Measurements from ENCODE around the gene HES5.

The HES5 gene

DNA sequence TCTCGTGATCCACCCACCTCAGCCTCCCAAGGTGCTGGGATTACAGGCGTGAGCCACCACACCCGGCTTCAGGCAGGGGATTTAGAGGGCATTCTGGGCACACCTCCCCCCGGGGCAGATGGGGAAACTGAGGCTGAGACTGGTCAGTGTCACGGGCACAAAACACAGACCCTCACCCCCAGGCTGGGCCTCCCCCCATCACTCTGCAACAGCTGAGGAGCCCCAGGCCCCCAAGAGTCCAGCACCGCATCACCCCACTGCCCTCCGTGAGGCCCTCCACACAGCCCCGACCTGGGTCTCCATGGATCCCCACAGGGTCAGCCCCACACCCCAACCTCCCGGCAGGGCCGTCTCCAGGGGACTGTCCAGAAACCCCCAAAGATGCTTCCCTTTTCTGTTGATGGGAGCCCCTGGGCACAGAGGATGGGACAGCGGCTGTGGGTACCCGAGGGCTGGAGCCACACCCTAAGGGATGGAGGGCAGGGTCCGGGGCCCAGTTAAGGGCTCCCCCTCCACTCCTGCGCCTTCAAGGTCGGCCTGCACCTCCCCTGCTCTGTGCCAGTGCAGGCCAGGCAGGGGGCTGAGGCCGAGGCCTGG is 37.1 kb upstream of the HES5 start:
- H3K36me3 ChIP-seq (ENCODE audit: control insufficient read depth, insufficient read depth, low read length), result no peaks in the 10 kb centered on the region
- peaks cover 20% of the 10 kb centered on the region for H3K4me1 ChIP-seq (ENCODE audit: control insufficient read depth, insufficient read depth, low read length)
- H3K9me3 ChIP-seq (ENCODE audit: control insufficient read depth, low read length), result no peaks in the 10 kb centered on the region
- no peak overlapping the region for H3K9ac ChIP-seq (ENCODE audit: low read length)
- H3K27me3 ChIP-seq (ENCODE audit: control insufficient read depth, insufficient read depth, low read length), result peaks cover 3% of the 10 kb centered on the region
- no peak overlapping the region for H3K4me3 ChIP-seq (ENCODE audit: low read length)

DNA sequence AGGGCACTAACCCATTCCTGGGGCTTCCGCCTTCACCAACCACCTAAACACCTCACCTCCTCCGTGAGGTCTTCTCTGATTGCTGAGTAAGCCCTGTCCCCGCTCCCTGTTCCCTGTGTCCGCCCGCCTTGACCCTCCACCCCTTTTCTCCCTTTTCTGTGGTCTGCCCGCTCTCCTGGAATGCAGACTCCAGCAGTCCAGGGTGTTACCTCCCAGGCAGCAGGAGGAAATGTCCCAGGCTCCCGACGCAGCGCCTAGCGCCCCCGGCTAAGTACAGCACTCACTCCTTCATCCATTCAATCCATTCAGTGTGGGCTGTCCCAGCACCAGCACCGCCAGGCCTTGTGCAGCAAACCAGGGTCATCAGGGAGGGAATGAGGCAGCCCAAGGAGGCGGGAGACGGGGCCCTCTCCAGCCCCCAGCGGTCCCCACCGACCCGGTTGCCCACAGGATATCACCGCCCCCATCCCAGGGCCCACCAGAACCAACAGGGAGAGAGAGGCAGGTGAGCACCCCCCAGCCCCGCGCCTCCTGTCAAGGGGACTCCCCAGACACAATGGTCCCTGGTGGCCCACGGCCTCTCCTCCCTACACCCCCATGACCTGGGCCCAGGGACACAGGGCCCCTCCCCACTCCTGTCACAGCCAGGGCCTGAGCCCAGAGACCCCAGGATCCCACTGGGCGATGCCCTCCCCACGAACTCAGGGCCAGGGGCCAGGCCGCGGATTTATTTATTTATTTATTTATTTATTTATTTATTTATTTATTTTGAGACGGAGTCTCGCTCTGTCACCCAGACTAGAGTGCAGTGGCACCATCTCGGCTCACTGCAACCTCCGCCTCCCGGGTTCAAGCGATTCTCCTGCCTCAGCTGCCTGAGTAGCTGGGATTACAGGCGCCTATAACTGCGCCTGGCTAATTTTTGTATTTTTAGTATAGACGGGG is 36.3 kb upstream of the HES5 start:
- H3K9ac ChIP-seq (ENCODE audit: low read length), result peak overlapping the region; percentile 8
- H3K9me3 ChIP-seq (ENCODE audit: control insufficient read depth, low read length), result no peaks in the 10 kb centered on the region
- no peaks in the 10 kb centered on the region for H3K36me3 ChIP-seq (ENCODE audit: control insufficient read depth, insufficient read depth, low read length)
- H3K4me3 ChIP-seq (ENCODE audit: low read length), result no peak overlapping the region
- peaks cover 3% of the 10 kb centered on the region for H3K27me3 ChIP-seq (ENCODE audit: control insufficient read depth, insufficient read depth, low read length)
- peaks cover 20% of the 10 kb centered on the region for H3K4me1 ChIP-seq (ENCODE audit: control insufficient read depth, insufficient read depth, low read length)

DNA sequence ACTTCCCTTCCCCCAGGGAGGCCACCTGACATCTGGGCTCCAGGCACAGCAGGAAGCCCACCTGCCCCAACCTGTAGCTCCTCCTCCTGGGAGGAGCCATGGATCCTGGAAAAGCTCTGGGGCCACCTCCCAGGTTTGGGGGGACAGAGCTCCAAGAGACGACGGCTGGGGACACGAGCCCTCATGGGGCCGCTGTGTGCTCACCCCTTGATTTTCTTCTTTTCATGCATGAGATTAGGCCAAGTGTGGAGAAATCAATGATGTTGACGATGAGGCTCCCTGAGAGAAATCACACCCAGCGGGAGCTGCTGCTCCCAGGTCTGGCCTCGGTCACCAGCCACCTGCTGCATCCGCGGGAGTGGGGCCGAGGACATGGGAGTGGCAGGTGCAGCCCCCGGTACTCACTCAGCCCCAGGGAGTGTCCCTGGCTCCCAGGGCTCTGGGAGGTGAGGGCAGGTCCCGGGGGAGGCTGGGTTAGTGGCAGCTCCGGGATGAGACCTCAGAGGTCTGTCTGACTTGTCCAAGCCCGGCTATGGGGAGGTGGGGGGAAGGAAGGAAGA is 34.8 kb upstream of the HES5 start:
- H3K36me3 ChIP-seq (ENCODE audit: control insufficient read depth, insufficient read depth, low read length), result no peaks in the 10 kb centered on the region
- H3K9me3 ChIP-seq (ENCODE audit: control insufficient read depth, low read length), result no peaks in the 10 kb centered on the region
- H3K27me3 ChIP-seq (ENCODE audit: control insufficient read depth, insufficient read depth, low read length), result peaks cover 3% of the 10 kb centered on the region
- peaks cover 20% of the 10 kb centered on the region for H3K4me1 ChIP-seq (ENCODE audit: control insufficient read depth, insufficient read depth, low read length)
- H3K4me3 ChIP-seq (ENCODE audit: low read length), result no peak overlapping the region
- peak overlapping the region; percentile 8 for H3K9ac ChIP-seq (ENCODE audit: low read length)

DNA sequence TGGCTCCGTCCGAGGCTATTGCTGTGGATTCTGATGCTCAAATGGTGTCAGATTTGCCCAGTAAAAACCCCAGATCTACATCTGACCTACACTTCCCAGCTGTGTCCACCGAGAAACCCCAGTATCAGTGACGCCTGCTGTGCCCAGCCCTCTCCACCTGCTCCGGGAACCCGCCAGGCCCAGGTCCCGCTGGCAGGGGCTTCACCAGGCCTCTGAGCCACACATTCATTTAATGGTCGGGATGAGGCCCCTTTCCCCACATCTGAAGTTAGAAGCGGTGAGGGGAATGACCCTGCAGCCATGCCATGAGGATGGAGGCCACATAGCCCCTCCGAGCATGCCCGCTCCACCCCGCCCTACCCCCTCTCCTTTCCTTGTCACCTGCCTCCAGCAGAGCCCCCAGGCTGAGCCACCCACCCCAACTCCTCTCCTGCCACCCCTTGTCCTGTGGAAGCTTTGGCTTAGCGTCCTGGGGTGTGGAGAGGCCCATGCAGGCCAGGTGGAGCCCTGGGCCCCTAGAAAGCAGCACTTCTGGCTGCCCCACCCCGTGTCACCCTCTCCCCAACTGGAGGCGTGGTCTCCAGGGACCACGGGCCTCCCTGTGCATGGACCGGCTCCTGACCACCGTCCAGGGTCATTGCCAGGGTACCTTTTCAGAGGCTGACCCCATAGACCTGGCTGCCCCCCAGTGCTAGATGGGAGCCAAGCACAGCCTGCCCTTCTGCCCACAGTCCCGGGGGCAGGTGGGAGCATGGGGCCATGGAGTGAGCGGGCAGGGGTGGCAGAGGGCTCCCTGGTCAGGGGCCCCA is 34.1 kb upstream of the HES5 start:
- no peak overlapping the region for H3K4me3 ChIP-seq (ENCODE audit: low read length)
- H3K9ac ChIP-seq (ENCODE audit: low read length), result peak overlapping the region; percentile 8
- no peaks in the 10 kb centered on the region for H3K36me3 ChIP-seq (ENCODE audit: control insufficient read depth, insufficient read depth, low read length)
- peaks cover 20% of the 10 kb centered on the region for H3K4me1 ChIP-seq (ENCODE audit: control insufficient read depth, insufficient read depth, low read length)
- no peaks in the 10 kb centered on the region for H3K9me3 ChIP-seq (ENCODE audit: control insufficient read depth, low read length)
- peaks cover 3% of the 10 kb centered on the region for H3K27me3 ChIP-seq (ENCODE audit: control insufficient read depth, insufficient read depth, low read length)

DNA sequence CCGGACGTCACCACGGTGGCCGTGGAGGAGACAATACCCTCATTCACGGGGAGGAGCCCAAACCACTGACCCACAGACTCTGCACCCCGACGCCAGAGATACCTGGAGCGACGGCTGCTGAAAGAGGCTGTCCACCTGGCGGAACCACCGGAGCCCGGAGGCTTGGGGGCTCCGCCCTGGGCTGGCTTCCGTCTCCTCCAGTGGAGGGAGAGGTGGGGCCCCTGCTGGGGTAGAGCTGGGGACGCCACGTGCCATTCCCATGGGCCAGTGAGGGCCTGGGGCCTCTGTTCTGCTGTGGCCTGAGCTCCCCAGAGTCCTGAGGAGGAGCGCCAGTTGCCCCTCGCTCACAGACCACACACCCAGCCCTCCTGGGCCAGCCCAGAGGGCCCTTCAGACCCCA is 33.1 kb upstream of the HES5 start:
- Histone ChIP-seq H3K27me3 (ENCODE audit: control insufficient read depth, insufficient read depth, low read length) (peaks cover 3% of the 10 kb centered on the region), H3K9ac (ENCODE audit: low read length) (no peak overlapping the region), H3K36me3 (ENCODE audit: control insufficient read depth, insufficient read depth, low read length) (peaks cover 4% of the 10 kb centered on the region), H3K9me3 (ENCODE audit: control insufficient read depth, low read length) (no peaks in the 10 kb centered on the region), H3K4me3 (ENCODE audit: low read length) (no peak overlapping the region), H3K4me1 (ENCODE audit: control insufficient read depth, insufficient read depth, low read length) (peaks cover 27% of the 10 kb centered on the region)

DNA sequence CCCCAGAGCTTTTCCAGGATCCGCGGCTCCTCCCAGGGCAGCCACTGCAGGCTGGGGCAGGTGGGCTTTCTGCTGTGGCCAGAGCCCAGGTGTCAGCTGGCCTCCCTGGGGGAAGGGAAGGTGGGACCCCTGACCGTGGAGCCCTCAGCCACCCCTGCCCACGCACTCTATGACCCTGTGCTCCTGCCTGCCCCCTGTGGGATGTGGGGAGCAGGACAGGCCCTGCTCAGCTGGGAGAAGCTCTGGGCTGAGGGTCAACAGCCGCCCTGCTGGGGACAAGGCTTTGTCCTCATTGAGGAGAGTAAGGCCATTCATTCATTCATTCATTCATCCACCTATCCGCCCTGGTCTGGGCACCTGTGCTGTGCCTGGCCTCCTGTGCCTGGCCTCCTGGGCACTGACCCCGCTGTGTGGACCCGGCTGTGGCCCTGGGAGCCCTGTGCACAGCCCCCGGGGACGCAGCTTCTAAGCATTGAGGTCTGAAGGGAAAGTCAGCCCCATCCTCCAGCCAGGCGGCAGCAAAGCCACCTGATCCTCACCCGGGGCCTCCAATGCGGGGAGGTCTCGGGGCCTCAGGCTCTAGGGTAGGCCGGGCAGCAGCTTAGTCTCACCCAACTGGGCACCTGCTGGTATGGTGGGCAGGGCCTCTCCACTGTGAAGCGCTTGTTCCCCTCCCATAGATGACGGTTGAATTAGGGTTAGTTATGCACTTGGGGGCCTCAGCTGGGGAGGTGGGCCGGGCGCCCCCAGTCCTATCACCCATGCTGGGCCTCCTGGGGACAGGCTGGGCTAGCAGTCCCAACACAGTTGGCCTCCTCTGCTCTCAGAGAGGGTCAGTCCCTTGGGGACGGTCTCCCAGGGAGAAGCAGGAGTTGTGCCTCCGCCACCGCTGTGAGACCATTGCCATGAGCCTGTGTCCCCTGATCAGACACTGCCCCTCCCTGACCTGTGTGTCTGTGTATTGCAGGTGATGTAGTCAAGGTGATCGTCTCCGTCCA is 32.1 kb upstream of the HES5 start:
- H3K4me3 ChIP-seq (ENCODE audit: low read length), result no peak overlapping the region
- peaks cover 3% of the 10 kb centered on the region for H3K27me3 ChIP-seq (ENCODE audit: control insufficient read depth, insufficient read depth, low read length)
- peaks cover 4% of the 10 kb centered on the region for H3K36me3 ChIP-seq (ENCODE audit: control insufficient read depth, insufficient read depth, low read length)
- no peak overlapping the region for H3K9ac ChIP-seq (ENCODE audit: low read length)
- H3K4me1 ChIP-seq (ENCODE audit: control insufficient read depth, insufficient read depth, low read length), result peaks cover 37% of the 10 kb centered on the region
- H3K9me3 ChIP-seq (ENCODE audit: control insufficient read depth, low read length), result no peaks in the 10 kb centered on the region

DNA sequence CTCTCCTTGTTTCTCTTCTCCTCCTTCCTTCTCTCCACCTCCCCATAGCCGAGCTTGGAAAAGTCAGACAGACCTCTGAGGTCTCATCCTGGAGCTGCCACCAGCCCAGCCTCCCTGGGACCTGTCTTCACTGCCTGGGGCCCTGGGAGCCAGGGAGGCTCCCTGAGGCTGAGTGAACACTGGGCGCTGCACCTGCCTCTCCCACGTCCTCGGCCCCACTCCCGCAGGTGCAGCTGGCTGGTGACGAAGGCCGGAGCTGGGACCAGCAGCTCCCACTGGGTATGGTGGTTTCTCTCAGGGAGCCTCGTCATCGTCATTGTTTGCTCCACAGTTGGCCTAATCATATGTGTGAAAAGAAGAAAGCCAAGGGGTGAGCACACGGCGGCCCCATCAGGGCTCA is 31.4 kb upstream of the HES5 start:
- Histone ChIP-seq H3K4me1 (ENCODE audit: control insufficient read depth, insufficient read depth, low read length) (peaks cover 37% of the 10 kb centered on the region), H3K4me3 (ENCODE audit: low read length) (no peak overlapping the region), H3K36me3 (ENCODE audit: control insufficient read depth, insufficient read depth, low read length) (peaks cover 4% of the 10 kb centered on the region), H3K9me3 (ENCODE audit: control insufficient read depth, low read length) (no peaks in the 10 kb centered on the region), H3K9ac (ENCODE audit: low read length) (no peak overlapping the region), H3K27me3 (ENCODE audit: control insufficient read depth, insufficient read depth, low read length) (peaks cover 3% of the 10 kb centered on the region)

DNA sequence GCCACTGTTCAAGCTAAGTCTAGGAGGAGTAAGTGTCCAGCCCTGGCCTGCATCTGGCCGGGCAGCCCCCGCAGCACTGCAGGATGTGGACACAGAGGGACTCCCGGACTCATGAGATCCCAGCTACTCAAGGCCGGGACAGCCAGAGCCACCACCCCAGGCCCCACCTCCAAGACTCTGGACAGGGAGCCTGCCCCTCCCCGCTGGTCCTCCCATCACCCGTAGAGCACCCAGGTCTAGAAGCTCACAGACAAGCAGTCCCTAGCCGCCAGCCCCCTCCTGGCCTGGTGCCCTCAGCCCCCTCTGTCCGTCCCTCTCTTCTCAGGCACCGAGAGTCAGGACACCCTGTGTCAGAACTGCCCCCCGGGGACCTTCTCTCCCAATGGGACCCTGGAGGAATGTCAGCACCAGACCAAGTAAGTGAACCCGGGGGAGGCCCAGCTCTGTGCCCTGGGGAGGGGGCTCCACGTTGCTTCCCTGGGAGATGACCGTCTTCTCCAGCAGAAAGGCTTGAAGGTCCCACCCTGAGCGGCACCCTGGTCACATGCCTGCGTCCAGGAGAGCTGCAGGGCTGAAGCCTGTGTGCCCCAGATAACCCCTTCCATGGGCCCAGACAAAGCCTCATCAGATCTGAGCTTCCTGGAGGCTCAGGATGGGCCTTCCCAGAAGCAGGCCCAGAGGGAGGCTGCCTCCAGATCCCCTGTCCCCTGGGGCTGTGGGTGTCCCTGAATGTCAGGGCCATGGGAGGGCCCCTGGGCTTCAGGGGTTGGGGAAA is 30.4 kb upstream of the HES5 start:
- peaks cover 34% of the 10 kb centered on the region for H3K4me1 ChIP-seq (ENCODE audit: control insufficient read depth, insufficient read depth, low read length)
- H3K9me3 ChIP-seq (ENCODE audit: control insufficient read depth, low read length), result no peaks in the 10 kb centered on the region
- no peak overlapping the region for H3K4me3 ChIP-seq (ENCODE audit: low read length)
- peaks cover 4% of the 10 kb centered on the region for H3K36me3 ChIP-seq (ENCODE audit: control insufficient read depth, insufficient read depth, low read length)
- no peaks in the 10 kb centered on the region for H3K27me3 ChIP-seq (ENCODE audit: control insufficient read depth, insufficient read depth, low read length)
- H3K9ac ChIP-seq (ENCODE audit: low read length), result no peak overlapping the region

DNA sequence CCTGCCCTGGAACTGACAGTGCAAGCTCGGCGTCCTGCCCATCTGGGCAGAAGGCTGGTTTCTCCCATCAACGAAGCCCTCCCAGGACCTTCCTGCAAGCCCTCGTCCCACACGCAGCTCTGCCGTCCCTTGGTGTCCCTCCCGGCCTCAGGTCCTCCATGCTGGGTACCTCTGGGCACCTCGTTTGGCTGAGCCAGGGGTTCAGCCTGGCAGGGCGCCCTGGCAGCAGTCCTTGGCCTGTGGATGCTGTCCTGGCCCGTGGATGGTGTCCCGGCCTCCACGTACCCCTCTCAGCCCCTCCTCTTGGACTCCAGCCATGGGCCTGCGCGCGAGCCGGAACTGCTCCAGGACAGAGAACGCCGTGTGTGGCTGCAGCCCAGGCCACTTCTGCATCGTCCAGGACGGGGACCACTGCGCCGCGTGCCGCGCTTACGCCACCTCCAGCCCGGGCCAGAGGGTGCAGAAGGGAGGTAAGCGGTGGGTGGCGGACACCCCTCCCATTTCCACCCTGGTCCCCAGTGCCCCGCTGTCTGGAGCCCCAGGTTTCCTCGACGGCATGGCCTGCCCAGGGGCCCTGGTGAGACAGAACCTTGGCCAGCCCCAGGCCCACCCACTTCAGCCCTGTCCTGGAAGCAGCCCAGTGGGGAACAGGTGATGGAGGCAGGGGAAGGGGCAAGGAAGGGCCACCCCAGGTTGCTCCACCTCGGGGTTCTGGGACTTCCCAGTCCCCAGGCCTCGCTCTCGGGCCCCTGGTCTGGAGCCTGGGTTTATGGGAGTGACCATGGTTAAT is 29.6 kb upstream of the HES5 start:
- Histone ChIP-seq H3K9ac (ENCODE audit: low read length) (no peak overlapping the region), H3K27me3 (ENCODE audit: control insufficient read depth, insufficient read depth, low read length) (no peaks in the 10 kb centered on the region), H3K4me3 (ENCODE audit: low read length) (no peak overlapping the region), H3K4me1 (ENCODE audit: control insufficient read depth, insufficient read depth, low read length) (peaks cover 34% of the 10 kb centered on the region), H3K36me3 (ENCODE audit: control insufficient read depth, insufficient read depth, low read length) (peaks cover 4% of the 10 kb centered on the region), H3K9me3 (ENCODE audit: control insufficient read depth, low read length) (no peaks in the 10 kb centered on the region)

DNA sequence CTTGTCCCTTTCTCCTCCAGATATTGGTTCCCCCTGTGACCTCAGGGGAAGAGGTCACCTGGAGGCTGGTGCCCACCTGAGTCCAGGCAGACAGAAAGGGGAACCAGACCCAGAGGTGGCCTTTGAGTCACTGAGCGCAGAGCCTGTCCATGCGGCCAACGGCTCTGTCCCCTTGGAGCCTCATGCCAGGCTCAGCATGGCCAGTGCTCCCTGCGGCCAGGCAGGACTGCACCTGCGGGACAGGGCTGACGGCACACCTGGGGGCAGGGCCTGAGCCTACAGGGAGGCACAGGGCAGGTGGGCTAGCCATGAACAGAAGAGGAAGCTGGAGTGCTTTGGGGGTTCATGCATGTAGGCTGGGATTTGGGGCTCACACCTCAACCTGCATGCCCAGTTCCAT is 28.8 kb upstream of the HES5 start:
- no peaks in the 10 kb centered on the region for H3K9me3 ChIP-seq (ENCODE audit: control insufficient read depth, low read length)
- H3K4me1 ChIP-seq (ENCODE audit: control insufficient read depth, insufficient read depth, low read length), result peaks cover 33% of the 10 kb centered on the region
- H3K4me3 ChIP-seq (ENCODE audit: low read length), result no peak overlapping the region
- H3K9ac ChIP-seq (ENCODE audit: low read length), result no peak overlapping the region
- H3K27me3 ChIP-seq (ENCODE audit: control insufficient read depth, insufficient read depth, low read length), result no peaks in the 10 kb centered on the region
- H3K36me3 ChIP-seq (ENCODE audit: control insufficient read depth, insufficient read depth, low read length), result peaks cover 4% of the 10 kb centered on the region

Measured in mucosa of stomach (tissue), 1 donor.